Endothelial cell of umbilical vein (primary cell): Measurements from ENCODE around the gene ASCL5. TPM values are rescaled to one million over a fixed set of nuclear protein-coding genes. Genes with fewer than 3 reads are reported as not detected.

Experiments
- BruUV-seq: library from RNA; stranded (reverse); fragments of 400-500 nt; replicated peaks from 2 replicates; lab custom pipeline; 2021; lab: Mats Ljungman, UMichigan
- CTCF ChIA-PET: fragments of 300-600, 350-600 bp; sonication (Branson Sonifier 250); formaldehyde crosslinking; loops from one replicate; lab custom pipeline; 2021; ENCODE audit warnings: antibody characterized with exemption, inconsistent platforms; lab: Charles Lee
- POLR2A ChIA-PET: fragments of 300-600, 350-600 bp; sonication (Branson Sonifier 250); formaldehyde crosslinking; loops from one replicate; lab custom pipeline; 2021; ENCODE audit warnings: antibody characterized with exemption, inconsistent platforms; lab: Charles Lee
- DNase-seq: peaks from one replicate; pipeline ENCODE4 v3.0.0-alpha.2; 2011; ENCODE audit warnings: low read depth, low spot score
- FAIRE-seq: peaks from 2 replicates; lab custom pipeline; 2011; peaks lifted over from hg19 to GRCh38; lab: Jason Lieb, UNC
- H2AFZ ChIP-seq: 2 replicates; pipeline ENCODE4 v1.6.0; 2012; ENCODE audit warnings: low read depth, low read length, control low read depth, inconsistent platforms
- H3K27ac ChIP-seq: 2 replicates; pipeline ENCODE4 v1.5.1; 2011; ENCODE audit warnings: low read depth, mild to moderate bottlenecking, control low read depth, low read length, moderate library complexity; ENCODE audit not compliant: insufficient read depth
- H3K27me3 ChIP-seq, 2 experiments: 2 replicates each; pipeline versions ENCODE4 v1.6.0 to v1.6.1; 2011; ENCODE audit warnings: low read length in 2 of 2, mixed read lengths in 1 of 2; ENCODE audit not compliant: control insufficient read depth in 2 of 2, insufficient read depth in 2 of 2
- H3K36me3 ChIP-seq, 2 experiments: 2 replicates in 1 of 2; 3 replicates in 1 of 2; pipeline ENCODE4 v1.5.1; 2011; ENCODE audit warnings: low read length in 2 of 2, mild to moderate bottlenecking in 1 of 2, moderate library complexity in 1 of 2; ENCODE audit not compliant: control insufficient read depth in 2 of 2, insufficient read depth in 2 of 2; ENCODE audit errors: extremely low read depth in 1 of 2
- H3K4me1 ChIP-seq: 3 replicates; pipeline ENCODE4 v1.5.1; 2011; ENCODE audit warnings: mild to moderate bottlenecking, low read length; ENCODE audit not compliant: control insufficient read depth, insufficient read depth; ENCODE audit errors: extremely low read depth
- H3K4me2 ChIP-seq: 2 replicates; pipeline ENCODE4 v1.6.1; 2011; ENCODE audit warnings: low read length, control low read depth, mixed read lengths; ENCODE audit not compliant: insufficient read depth
- H3K4me3 ChIP-seq, 3 experiments: fragments of 200-600 bp in 1 of 3; sonication (generic), shearing (Covaris generic) in 1 of 3; replicated peaks in 1 of 3; 2 replicates each; pipeline ENCODE4 v1.5.1; 2011 to 2016; ENCODE audit warnings: control low read depth in 3 of 3, low read length in 3 of 3, mild to moderate bottlenecking in 2 of 3, inconsistent platforms in 1 of 3, low read depth in 1 of 3, moderate library complexity in 1 of 3; ENCODE audit not compliant: insufficient read depth in 1 of 3
- H3K79me2 ChIP-seq: 2 replicates; pipeline ENCODE4 v1.6.0; 2012; ENCODE audit warnings: low read length, inconsistent platforms; ENCODE audit not compliant: control insufficient read depth, insufficient read depth
- H3K9ac ChIP-seq: replicated peaks from 2 replicates; pipeline ENCODE3; 2011; ENCODE audit warnings: low read length, control low read depth; ENCODE audit not compliant: insufficient read depth; ENCODE audit errors: extremely low read depth
- H3K9me1 ChIP-seq: replicated peaks from 3 replicates; pipeline ENCODE4 v1.6.0; 2011; ENCODE audit warnings: mild to moderate bottlenecking, low read length; ENCODE audit not compliant: control insufficient read depth, insufficient read depth; ENCODE audit errors: extremely low read depth
- H3K9me3 ChIP-seq: replicated peaks from 2 replicates; pipeline ENCODE4 v1.5.1; 2012; ENCODE audit warnings: low read length, inconsistent platforms; ENCODE audit not compliant: control insufficient read depth, insufficient read depth
- H4K20me1 ChIP-seq: replicated peaks from 2 replicates; pipeline ENCODE3; 2011; ENCODE audit warnings: mild to moderate bottlenecking, low read length; ENCODE audit not compliant: control insufficient read depth, insufficient read depth; ENCODE audit errors: extremely low read depth
- CTCF ChIP-seq, 2 donors: IDR thresholded peaks; 1 replicate in 1 of 2; 2 replicates in 1 of 2; pipeline ENCODE4 v1.5.1; 2011; ENCODE audit warnings: low read length in 2 of 2, mild to moderate bottlenecking in 2 of 2, moderate library complexity in 2 of 2, control low read depth in 1 of 2, inconsistent platforms in 1 of 2, low read depth in 1 of 2; ENCODE audit not compliant: insufficient read depth in 1 of 2; ENCODE audit errors: extremely low read depth in 1 of 2
- EZH2 ChIP-seq: IDR thresholded peaks from 2 replicates; pipeline ENCODE4 v1.6.1; 2012; ENCODE audit warnings: borderline replicate concordance, low read depth, mild to moderate bottlenecking, moderate library complexity, low read length, inconsistent platforms; ENCODE audit not compliant: severe bottlenecking
- FOS ChIP-seq: IDR thresholded peaks from 2 replicates; pipeline ENCODE4 v1.6.1; 2011; ENCODE audit warnings: mild to moderate bottlenecking, low read length, moderate library complexity, borderline replicate concordance; ENCODE audit not compliant: insufficient read depth
- GATA2 ChIP-seq: IDR thresholded peaks from 2 replicates; pipeline ENCODE4 v1.7.0; 2011; ENCODE audit warnings: low read depth, mild to moderate bottlenecking, moderate library complexity, mixed read lengths, low read length; ENCODE audit not compliant: insufficient read length, insufficient read depth
- JUN ChIP-seq: IDR thresholded peaks from 2 replicates; pipeline ENCODE4 v1.6.1; 2011; ENCODE audit warnings: borderline replicate concordance, low read depth; ENCODE audit not compliant: insufficient read length, insufficient read depth
- MAX ChIP-seq: IDR thresholded peaks from 2 replicates; pipeline ENCODE4 v1.6.1; 2011; ENCODE audit not compliant: insufficient read depth, insufficient read length
- MYC ChIP-seq: IDR thresholded peaks from one replicate; pipeline ENCODE4 v1.6.1; 2011; ENCODE audit warnings: mild to moderate bottlenecking, low read depth, low read length
- POLR2A ChIP-seq: IDR thresholded peaks from 2 replicates; pipeline ENCODE4 v1.6.1; 2012; ENCODE audit warnings: low read depth, mild to moderate bottlenecking, control low read depth, low read length
- POLR2AphosphoS5 ChIP-seq: IDR thresholded peaks from 2 replicates; pipeline ENCODE4 v1.6.1; 2012; ENCODE audit warnings: low read depth, mild to moderate bottlenecking, control low read depth, low read length, moderate library complexity; ENCODE audit not compliant: insufficient read depth
- dilution Hi-C: fragments of 300-500 bp; cut with MboI; formaldehyde crosslinking; loops from one replicate; pipeline ENCODE4 v1.15.0; 2019; ENCODE audit warnings: low sequenced_read_pairs; ENCODE audit not compliant: extremely low pct_ligation_motif_present
- intact Hi-C: fragments of 100-400 bp; cut with micrococcal nuclease; formaldehyde crosslinking; loops from one replicate; pipeline ENCODE4 v1.10.0; 2022
- polyA plus RNA-seq, 4 experiments: library from polyadenylated mRNA; depleted of rRNA in 3 of 4; stranded (reverse) in 3 of 4; unstranded in 1 of 4; fragments of >200 nt; gene quantifications; 2 replicates each; pipeline versions ENCODE4 v1.2.1 to v1.2.3, GENCODE V29; 2011 to 2012; ENCODE audit warnings: missing spikeins in 1 of 4
- total RNA-seq: library from RNA; stranded (reverse); gene quantifications from 2 replicates; pipeline ENCODE4 v1.2.3, GENCODE V29; 2021

The ASCL5 gene
- total and polyA plus RNA-seq, 2 donors (not counting 3 experiments of a cell fraction or from before 2014, with no cell fraction given), result not detected

- FAIRE-seq (no peak), DNase-seq (no peak)
- POLR2A ChIA-PET, result no interaction called here
- intact Hi-C loops, result no loop called here
- Histone ChIP-seq H2AFZ (no peak overlapping the region), H3K27ac (no peak overlapping the region), H3K9me3 (no peaks in the 10 kb centered on the region), H3K9me1 (no peaks in the 10 kb centered on the region), H3K4me3 (no peak overlapping the region), H3K9ac (no peak overlapping the region), H3K36me3 (no peaks in the 10 kb centered on the region), H3K4me1 (no peaks in the 10 kb centered on the region), H3K4me2 (no peak overlapping the region), H3K27me3 (peaks cover 10 to 18% of the 10 kb centered on the region in 2 experiments), H3K79me2 (no peaks in the 10 kb centered on the region), H4K20me1 (no peaks in the 10 kb centered on the region)
- no TSS peak for BruUV-seq
- TF ChIP-seq POLR2AphosphoS5, result no peak
- no peak for TF ChIP-seq POLR2A
- TF ChIP-seq MAX, result no peak
- no peak for TF ChIP-seq FOS
- no peak for TF ChIP-seq EZH2
- CTCF ChIA-PET, result interaction anchor here (0.7 to 0.8 kb wide), 2 partner anchors 12 to 97 kb away, joined by 3 read pairs; no protein-coding TSS in a partner anchor
- dilution Hi-C loops, result no loop called here
Measured at GRCh38 chr1:201068976-201069375, 58.0 kb downstream of the ASCL5 start.

- CTCF ChIA-PET, result interaction anchor here (0.9 to 1.2 kb wide), 2 partner anchors 95 to 155 kb away, joined by 3 read pairs; no protein-coding TSS in a partner anchor
Measured at GRCh38 chr1:201066986-201067385, 60.0 kb downstream of the ASCL5 start.

More at GRCh38 chr1:201066986-201067385, 60.0 kb downstream of the ASCL5 start:
- intact Hi-C loops, result no loop called here
- Histone ChIP-seq H3K9me3 (no peaks in the 10 kb centered on the region), H3K36me3 (no peaks in the 10 kb centered on the region), H4K20me1 (no peaks in the 10 kb centered on the region), H3K4me1 (no peaks in the 10 kb centered on the region), H3K9me1 (no peaks in the 10 kb centered on the region), H2AFZ (no peak overlapping the region), H3K27ac (no peak overlapping the region), H3K4me3 (no peak overlapping the region), H3K27me3 (peaks cover 10 to 18% of the 10 kb centered on the region in 2 experiments), H3K4me2 (no peak overlapping the region), H3K9ac (no peak overlapping the region), H3K79me2 (no peaks in the 10 kb centered on the region)
- FAIRE-seq, result no peak
- TF ChIP-seq MYC (no peak), CTCF (IDR thresholded peaks at IDR 0.05; ENCODE audit: extremely low read depth in 1 of 2, insufficient read depth in 1 of 2, low read depth in 1 of 2, low read length in 2 of 2) (no peak), JUN (no peak), MAX (no peak), FOS (no peak), POLR2AphosphoS5 (no peak), GATA2 (no peak), EZH2 (no peak), POLR2A (no peak)
- dilution Hi-C loops, result no loop called here
- DNase-seq, result no peak
- no TSS peak for BruUV-seq
- POLR2A ChIA-PET, result no interaction called here
